Subcutaneous adipose tissue (tissue), 4 donors: ENCODE measurements around the gene TMEM94. TPM values are rescaled to one million over a fixed set of nuclear protein-coding genes. Genes with fewer than 3 reads are reported as not detected.

ENCODE experiments used
- CTCF ChIP-seq: fragments of 450-650 bp; IDR thresholded peaks from one replicate; pipeline ENCODE4 v1.5.1; 2016; ENCODE audit warnings: low read depth, mild to moderate bottlenecking, control low read depth, antibody characterized with exemption, moderate library complexity
- total RNA-seq, 4 donors: library from RNA; depleted of rRNA; stranded (reverse); fragments of >200 nt; gene quantifications; one replicate each; pipeline ENCODE4 v1.1.0, GENCODE V29; 2016

Gene TMEM94
- total RNA-seq, 4 donors from 2014 or later, result 35.0 to 80.2 (median 45.9) TPM

- TF ChIP-seq CTCF, result no peak
These were observed 37.2 kb downstream of the TMEM94 start for GRCh38 chr17:75493476-75494129.

GRCh38 chr17:75494326-75494877 is 38.0 kb downstream of the TMEM94 start:
- no peak for TF ChIP-seq CTCF

- TF ChIP-seq CTCF, result no peak
These were observed 39.6 kb downstream of the TMEM94 start for GRCh38 chr17:75496005-75496404.

GRCh38 chr17:75498039-75498725 is 41.7 kb downstream of the TMEM94 start:
- TF ChIP-seq CTCF, result no peak

- TF ChIP-seq CTCF, result no peak
These were observed 42.3 kb downstream of the TMEM94 start for GRCh38 chr17:75498726-75499213.

- TF ChIP-seq CTCF, result no peak
These were observed 43.0 kb downstream of the TMEM94 start for GRCh38 chr17:75499313-75500022.
